ENCODE data around the gene KIF5A. TPM values are rescaled to one million over a fixed set of nuclear protein-coding genes. Genes with fewer than 3 reads are reported as not detected.

Gene KIF5A
- total and polyA plus RNA-seq, 2 of the 13 experiments (the other 11 are each of a cell fraction or from before 2014, with no cell fraction given) = 1.6 to 11.9 TPM

DNA sequence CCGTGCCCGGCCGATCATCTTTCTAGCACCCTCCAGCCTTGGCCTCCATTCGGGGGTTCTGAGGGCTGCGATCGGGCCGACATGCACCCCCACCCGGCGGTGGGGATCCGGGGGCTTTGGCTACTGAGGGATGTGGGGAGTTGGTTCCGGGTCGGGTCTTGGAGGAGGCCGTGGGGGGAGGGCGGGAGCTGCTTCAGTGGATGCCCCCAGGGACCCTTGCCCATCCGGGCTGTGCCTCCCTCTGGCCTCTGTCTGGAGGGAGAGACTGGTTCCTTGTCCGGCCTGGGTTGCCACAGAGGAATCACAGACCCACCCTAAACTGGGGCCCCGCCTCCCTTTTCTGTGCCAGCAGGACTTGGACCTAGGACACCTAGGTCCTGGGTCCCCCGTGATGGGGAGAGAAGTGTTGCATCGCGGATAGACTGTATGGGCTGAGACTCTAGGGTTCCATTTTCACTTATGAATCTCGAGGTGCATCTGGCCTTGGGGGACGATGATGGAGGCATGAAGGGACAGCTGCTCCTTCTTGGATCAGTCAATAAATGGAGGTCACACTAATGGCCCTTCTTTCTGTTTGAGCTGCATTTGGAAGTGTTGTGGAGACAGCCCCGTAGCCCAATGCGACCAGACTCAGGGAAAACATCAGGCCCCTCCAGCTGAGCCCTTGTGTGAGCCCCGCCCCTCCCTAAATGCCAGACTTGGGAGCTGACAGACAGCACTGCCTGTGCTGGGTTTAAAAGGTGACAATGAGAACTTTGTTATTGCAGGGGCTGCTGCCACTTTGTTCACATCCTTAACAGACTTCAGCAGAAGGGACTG is 55.4 kb downstream of the KIF5A start (continued):
- TF ChIP-seq ZNF550 (CRISPR knock-in tag; IDR thresholded peaks at IDR 0.05; ENCODE audit: borderline replicate concordance) (no peak), TOE1 (CRISPR knock-in tag; IDR thresholded peaks at IDR 0.05) (no peak), ELF3 (CRISPR knock-in tag; IDR thresholded peaks at IDR 0.05) (no peak), KAT7 (CRISPR knock-in tag; IDR thresholded peaks at IDR 0.05; ENCODE audit: borderline replicate concordance) (no peak), CENPX (CRISPR knock-in tag; IDR thresholded peaks at IDR 0.05) (no peak), ZNF768 (CRISPR knock-in tag; IDR thresholded peaks at IDR 0.05) (no peak), CCDC6 (CRISPR knock-in tag; IDR thresholded peaks at IDR 0.05) (no peak), CHD2 (IDR thresholded peaks at IDR 0.05; ENCODE audit: low read depth, low read length) (no peak), ARNTL (CRISPR knock-in tag; IDR thresholded peaks at IDR 0.05) (no peak), ZNF782 (CRISPR knock-in tag; IDR thresholded peaks at IDR 0.05; ENCODE audit: borderline replicate concordance) (no peak), BHLHE40 (IDR thresholded peaks at IDR 0.05; ENCODE audit: low read length) (no peak), CBX2 (IDR thresholded peaks at IDR 0.05; ENCODE audit: low read depth, low read length) (no peak), CBX2 (CRISPR knock-in tag; IDR thresholded peaks at IDR 0.05; ENCODE audit: low read depth) (no peak), ZNF547 (CRISPR knock-in tag; IDR thresholded peaks at IDR 0.05) (no peak), ZNF30 (CRISPR knock-in tag; IDR thresholded peaks at IDR 0.05) (no peak)
- TF ChIP-seq, protein P1, sequence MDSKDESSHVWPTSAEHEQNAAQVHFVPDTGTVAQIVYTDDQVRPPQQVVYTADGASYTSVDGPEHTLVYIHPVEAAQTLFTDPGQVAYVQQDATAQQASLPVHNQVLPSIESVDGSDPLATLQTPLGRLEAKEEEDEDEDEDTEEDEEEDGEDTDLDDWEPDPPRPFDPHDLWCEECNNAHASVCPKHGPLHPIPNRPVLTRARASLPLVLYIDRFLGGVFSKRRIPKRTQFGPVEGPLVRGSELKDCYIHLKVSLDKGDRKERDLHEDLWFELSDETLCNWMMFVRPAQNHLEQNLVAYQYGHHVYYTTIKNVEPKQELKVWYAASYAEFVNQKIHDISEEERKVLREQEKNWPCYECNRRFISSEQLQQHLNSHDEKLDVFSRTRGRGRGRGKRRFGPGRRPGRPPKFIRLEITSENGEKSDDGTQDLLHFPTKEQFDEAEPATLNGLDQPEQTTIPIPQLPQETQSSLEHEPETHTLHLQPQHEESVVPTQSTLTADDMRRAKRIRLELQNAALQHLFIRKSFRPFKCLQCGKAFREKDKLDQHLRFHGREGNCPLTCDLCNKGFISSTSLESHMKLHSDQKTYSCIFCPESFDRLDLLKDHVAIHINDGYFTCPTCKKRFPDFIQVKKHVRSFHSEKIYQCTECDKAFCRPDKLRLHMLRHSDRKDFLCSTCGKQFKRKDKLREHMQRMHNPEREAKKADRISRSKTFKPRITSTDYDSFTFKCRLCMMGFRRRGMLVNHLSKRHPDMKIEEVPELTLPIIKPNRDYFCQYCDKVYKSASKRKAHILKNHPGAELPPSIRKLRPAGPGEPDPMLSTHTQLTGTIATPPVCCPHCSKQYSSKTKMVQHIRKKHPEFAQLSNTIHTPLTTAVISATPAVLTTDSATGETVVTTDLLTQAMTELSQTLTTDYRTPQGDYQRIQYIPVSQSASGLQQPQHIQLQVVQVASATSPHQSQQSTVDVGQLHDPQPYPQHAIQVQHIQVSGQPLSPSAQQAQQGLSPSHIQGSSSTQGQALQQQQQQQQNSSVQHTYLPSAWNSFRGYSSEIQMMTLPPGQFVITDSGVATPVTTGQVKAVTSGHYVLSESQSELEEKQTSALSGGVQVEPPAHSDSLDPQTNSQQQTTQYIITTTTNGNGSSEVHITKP (CRISPR knock-in tag; IDR thresholded peaks at IDR 0.05; ENCODE audit: low read depth) = no peak
- TF ChIP-seq, protein P2, sequence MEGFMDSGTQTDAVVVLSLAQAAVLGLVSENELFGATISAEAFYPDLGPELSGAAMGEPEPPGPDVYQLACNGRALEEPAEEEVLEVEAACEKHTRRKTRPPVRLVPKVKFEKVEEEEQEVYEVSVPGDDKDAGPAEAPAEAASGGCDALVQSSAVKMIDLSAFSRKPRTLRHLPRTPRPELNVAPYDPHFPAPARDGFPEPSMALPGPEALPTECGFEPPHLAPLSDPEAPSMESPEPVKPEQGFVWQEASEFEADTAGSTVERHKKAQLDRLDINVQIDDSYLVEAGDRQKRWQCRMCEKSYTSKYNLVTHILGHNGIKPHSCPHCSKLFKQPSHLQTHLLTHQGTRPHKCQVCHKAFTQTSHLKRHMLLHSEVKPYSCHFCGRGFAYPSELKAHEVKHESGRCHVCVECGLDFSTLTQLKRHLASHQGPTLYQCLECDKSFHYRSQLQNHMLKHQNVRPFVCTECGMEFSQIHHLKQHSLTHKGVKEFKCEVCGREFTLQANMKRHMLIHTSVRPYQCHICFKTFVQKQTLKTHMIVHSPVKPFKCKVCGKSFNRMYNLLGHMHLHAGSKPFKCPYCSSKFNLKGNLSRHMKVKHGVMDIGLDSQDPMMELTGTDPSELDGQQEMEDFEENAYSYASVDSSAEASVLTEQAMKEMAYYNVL (CRISPR knock-in tag; IDR thresholded peaks at IDR 0.05; ENCODE audit: borderline replicate concordance) = no peak
- TF ChIP-seq, protein P3, sequence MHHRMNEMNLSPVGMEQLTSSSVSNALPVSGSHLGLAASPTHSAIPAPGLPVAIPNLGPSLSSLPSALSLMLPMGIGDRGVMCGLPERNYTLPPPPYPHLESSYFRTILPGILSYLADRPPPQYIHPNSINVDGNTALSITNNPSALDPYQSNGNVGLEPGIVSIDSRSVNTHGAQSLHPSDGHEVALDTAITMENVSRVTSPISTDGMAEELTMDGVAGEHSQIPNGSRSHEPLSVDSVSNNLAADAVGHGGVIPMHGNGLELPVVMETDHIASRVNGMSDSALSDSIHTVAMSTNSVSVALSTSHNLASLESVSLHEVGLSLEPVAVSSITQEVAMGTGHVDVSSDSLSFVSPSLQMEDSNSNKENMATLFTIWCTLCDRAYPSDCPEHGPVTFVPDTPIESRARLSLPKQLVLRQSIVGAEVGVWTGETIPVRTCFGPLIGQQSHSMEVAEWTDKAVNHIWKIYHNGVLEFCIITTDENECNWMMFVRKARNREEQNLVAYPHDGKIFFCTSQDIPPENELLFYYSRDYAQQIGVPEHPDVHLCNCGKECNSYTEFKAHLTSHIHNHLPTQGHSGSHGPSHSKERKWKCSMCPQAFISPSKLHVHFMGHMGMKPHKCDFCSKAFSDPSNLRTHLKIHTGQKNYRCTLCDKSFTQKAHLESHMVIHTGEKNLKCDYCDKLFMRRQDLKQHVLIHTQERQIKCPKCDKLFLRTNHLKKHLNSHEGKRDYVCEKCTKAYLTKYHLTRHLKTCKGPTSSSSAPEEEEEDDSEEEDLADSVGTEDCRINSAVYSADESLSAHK (CRISPR knock-in tag; IDR thresholded peaks at IDR 0.05; ENCODE audit: borderline replicate concordance) = no peak
- TF ChIP-seq, protein P4, sequence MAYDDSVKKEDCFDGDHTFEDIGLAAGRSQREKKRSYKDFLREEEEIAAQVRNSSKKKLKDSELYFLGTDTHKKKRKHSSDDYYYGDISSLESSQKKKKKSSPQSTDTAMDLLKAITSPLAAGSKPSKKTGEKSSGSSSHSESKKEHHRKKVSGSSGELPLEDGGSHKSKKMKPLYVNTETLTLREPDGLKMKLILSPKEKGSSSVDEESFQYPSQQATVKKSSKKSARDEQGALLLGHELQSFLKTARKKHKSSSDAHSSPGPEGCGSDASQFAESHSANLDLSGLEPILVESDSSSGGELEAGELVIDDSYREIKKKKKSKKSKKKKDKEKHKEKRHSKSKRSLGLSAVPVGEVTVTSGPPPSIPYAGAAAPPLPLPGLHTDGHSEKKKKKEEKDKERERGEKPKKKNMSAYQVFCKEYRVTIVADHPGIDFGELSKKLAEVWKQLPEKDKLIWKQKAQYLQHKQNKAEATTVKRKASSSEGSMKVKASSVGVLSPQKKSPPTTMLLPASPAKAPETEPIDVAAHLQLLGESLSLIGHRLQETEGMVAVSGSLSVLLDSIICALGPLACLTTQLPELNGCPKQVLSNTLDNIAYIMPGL (CRISPR knock-in tag; IDR thresholded peaks at IDR 0.05; ENCODE audit: borderline replicate concordance in 1 of 2, low read depth in 1 of 2) = no peak
